Caco-2 (cell line): Measurements from ENCODE around the gene EFTUD2. TPM values are rescaled to one million over a fixed set of nuclear protein-coding genes. Genes with fewer than 3 reads are reported as not detected.

Experiments
- BruUV-seq: library from RNA; stranded (reverse); fragments of 400-500 nt; replicated peaks from 2 replicates; lab custom pipeline; 2021; lab: Mats Ljungman, UMichigan
- CTCF ChIA-PET: fragments of 300-600 bp; sonication (Branson Sonifier 250); formaldehyde crosslinking; loops from one replicate; lab custom pipeline; 2022; ENCODE audit warnings: antibody characterized with exemption; lab: Charles Lee
- POLR2A ChIA-PET: fragments of 300-600 bp; sonication (Branson Sonifier 250); formaldehyde crosslinking; loops from one replicate; lab custom pipeline; 2022; ENCODE audit warnings: antibody characterized with exemption; lab: Charles Lee
- DNase-seq, 2 experiments: peaks; one replicate each; pipeline versions ENCODE4 v3.0.0 to v3.0.0-alpha.2; 2020 to 2022
- H3K27me3 ChIP-seq: replicated peaks from 2 replicates; pipeline ENCODE4 v1.6.0; 2011; ENCODE audit warnings: low read length; ENCODE audit not compliant: control insufficient read depth, insufficient read depth
- H3K36me3 ChIP-seq: 2 replicates; pipeline ENCODE4 v1.5.1; 2011; ENCODE audit warnings: low read length; ENCODE audit not compliant: control insufficient read depth, insufficient read depth
- H3K4me1 ChIP-seq: fragments of 250-450 bp; sonication (Bioruptor Pico); 2 replicates; pipeline ENCODE4 v1.5.1; 2020; ENCODE audit warnings: mild to moderate bottlenecking
- H3K4me3 ChIP-seq: 2 replicates; pipeline ENCODE4 v1.5.1; 2011; ENCODE audit warnings: low read depth, mild to moderate bottlenecking, control low read depth, low read length
- H3K9me3 ChIP-seq: fragments of 250-450 bp; sonication (Bioruptor Pico); 2 replicates; pipeline ENCODE4 v1.5.1; 2020; ENCODE audit warnings: mild to moderate bottlenecking, moderate library complexity
- H3K27ac Mint-ChIP-seq: one replicate; pipeline ENCODE4 v1.8.0; 2022; ENCODE audit warnings: mixed read lengths; ENCODE audit not compliant: unreplicated experiment
- H3K27me3 Mint-ChIP-seq: one replicate; pipeline ENCODE4 v1.8.0; 2022; ENCODE audit warnings: mixed read lengths; ENCODE audit not compliant: insufficient read depth, unreplicated experiment
- H3K36me3 Mint-ChIP-seq: one replicate; pipeline ENCODE4 v1.8.0; 2022; ENCODE audit warnings: mild to moderate bottlenecking, mixed read lengths; ENCODE audit not compliant: insufficient read depth, unreplicated experiment
- H3K4me1 Mint-ChIP-seq: one replicate; pipeline ENCODE4 v1.8.0; 2022; ENCODE audit warnings: low read depth, mixed read lengths; ENCODE audit not compliant: unreplicated experiment
- H3K4me3 Mint-ChIP-seq: one replicate; pipeline ENCODE4 v1.8.0; 2022; ENCODE audit warnings: mild to moderate bottlenecking, moderate library complexity, mixed read lengths; ENCODE audit not compliant: unreplicated experiment
- H3K9me3 Mint-ChIP-seq: one replicate; pipeline ENCODE4 v1.8.0; 2022; ENCODE audit warnings: mixed read lengths; ENCODE audit not compliant: unreplicated experiment
- intact Hi-C: fragments of 100-400 bp; cut with micrococcal nuclease; formaldehyde crosslinking; loops from one replicate; pipeline ENCODE4 v1.10.0; 2022; ENCODE audit not compliant: unreplicated experiment
- total RNA-seq: library from RNA; stranded (reverse); gene quantifications from 2 replicates; pipeline ENCODE4 v1.2.3, GENCODE V29; 2022
- TF ChIP-seq, protein P1 (sequence below), 2 experiments: fragments of 200-600 bp in 1 of 2; IDR thresholded peaks; 1 replicate in 1 of 2; 2 replicates in 1 of 2; pipeline versions ENCODE4 v1.5.1 to v1.8.0; 2011 to 2022; ENCODE audit warnings: antibody characterized with exemption in 1 of 2, control low read depth in 1 of 2, inconsistent platforms in 1 of 2, low read depth in 1 of 2, low read length in 1 of 2, mild to moderate bottlenecking in 1 of 2, moderate library complexity in 1 of 2; ENCODE audit not compliant: insufficient read depth in 1 of 2, severe bottlenecking in 1 of 2, unreplicated experiment in 1 of 2

Gene EFTUD2
- total RNA-seq, 1 experiment from 2014 or later, result 175 TPM

GRCh38 chr17:44848257-44848795, 50.9 kb downstream of the EFTUD2 start:
- Mint-ChIP-seq H3K4me1 (no peaks in the 10 kb centered on the region), H3K9me3 (no peaks in the 10 kb centered on the region), H3K36me3 (peaks cover 33% of the 10 kb centered on the region), H3K4me3 (no peak overlapping the region), H3K27ac (no peak overlapping the region), H3K27me3 (no peaks in the 10 kb centered on the region)
- Histone ChIP-seq H3K27me3 (no peaks in the 10 kb centered on the region), H3K4me3 (no peak overlapping the region), H3K36me3 (no peaks in the 10 kb centered on the region; the same call in 1 of the 2 replicates), H3K9me3 (no peaks in the 10 kb centered on the region), H3K4me1 (no peaks in the 10 kb centered on the region)
- BruUV-seq, result no TSS peak
- intact Hi-C loops, result no loop called here
- TF ChIP-seq, protein P1, sequence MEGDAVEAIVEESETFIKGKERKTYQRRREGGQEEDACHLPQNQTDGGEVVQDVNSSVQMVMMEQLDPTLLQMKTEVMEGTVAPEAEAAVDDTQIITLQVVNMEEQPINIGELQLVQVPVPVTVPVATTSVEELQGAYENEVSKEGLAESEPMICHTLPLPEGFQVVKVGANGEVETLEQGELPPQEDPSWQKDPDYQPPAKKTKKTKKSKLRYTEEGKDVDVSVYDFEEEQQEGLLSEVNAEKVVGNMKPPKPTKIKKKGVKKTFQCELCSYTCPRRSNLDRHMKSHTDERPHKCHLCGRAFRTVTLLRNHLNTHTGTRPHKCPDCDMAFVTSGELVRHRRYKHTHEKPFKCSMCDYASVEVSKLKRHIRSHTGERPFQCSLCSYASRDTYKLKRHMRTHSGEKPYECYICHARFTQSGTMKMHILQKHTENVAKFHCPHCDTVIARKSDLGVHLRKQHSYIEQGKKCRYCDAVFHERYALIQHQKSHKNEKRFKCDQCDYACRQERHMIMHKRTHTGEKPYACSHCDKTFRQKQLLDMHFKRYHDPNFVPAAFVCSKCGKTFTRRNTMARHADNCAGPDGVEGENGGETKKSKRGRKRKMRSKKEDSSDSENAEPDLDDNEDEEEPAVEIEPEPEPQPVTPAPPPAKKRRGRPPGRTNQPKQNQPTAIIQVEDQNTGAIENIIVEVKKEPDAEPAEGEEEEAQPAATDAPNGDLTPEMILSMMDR (IDR thresholded peaks at IDR 0.05; ENCODE audit: insufficient read depth in 1 of 2, low read depth in 1 of 2, low read length in 1 of 2, severe bottlenecking in 1 of 2, unreplicated experiment in 1 of 2), result no peak
- ChIA-PET CTCF (interaction anchor here (0.9 to 1.4 kb wide), 2 partner anchors 70 to 73 kb away, joined by 3 to 6 read pairs; no protein-coding TSS in a partner anchor), POLR2A (no interaction called here)
- DNase-seq, result no peak

DNA sequence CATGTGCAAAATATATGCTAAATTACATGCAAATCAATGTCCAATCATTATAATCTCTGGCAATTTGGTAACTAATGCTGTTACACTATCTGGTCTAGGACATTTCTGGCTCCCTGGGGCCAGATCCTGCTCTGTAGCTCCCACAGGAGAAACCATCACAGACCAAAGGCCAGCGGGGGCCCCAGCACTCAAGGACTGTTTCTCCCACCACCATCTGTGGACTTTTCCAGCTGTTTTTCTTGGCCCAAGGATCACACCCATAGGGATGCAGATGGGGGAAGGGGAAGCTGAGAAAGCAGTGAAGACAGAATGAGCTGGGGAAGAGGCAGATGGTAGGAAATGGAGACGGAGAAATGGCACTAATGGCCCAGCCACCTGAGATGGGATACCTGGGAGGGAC, 51.7 kb downstream of the EFTUD2 start, which contains the start of gene HIGD1B:
Gene HIGD1B, plus strand, starts transcription at position 298 of the 400 bp plus-strand sequence. CDS start 270 bp downstream, outside the sequence.
- peaks cover 29% of the 10 kb centered on the region for H3K36me3 Mint-ChIP-seq
- H3K9me3 ChIP-seq, result no peaks in the 10 kb centered on the region
- H3K36me3 ChIP-seq, result no peaks in the 10 kb centered on the region
- no peak within 1 kb of the TSS for H3K27ac Mint-ChIP-seq
- BruUV-seq, result no TSS peak
- intact Hi-C loops, result no loop called here
- no peak within 1 kb of the TSS for H3K4me3 Mint-ChIP-seq
- TF ChIP-seq, protein P1 (IDR thresholded peaks at IDR 0.05; ENCODE audit: insufficient read depth in 1 of 2, low read depth in 1 of 2, low read length in 1 of 2, severe bottlenecking in 1 of 2, unreplicated experiment in 1 of 2), result no peak
- CTCF ChIA-PET, result interaction anchor here (1.2 to 1.4 kb wide), 2 partner anchors 68 to 72 kb away, joined by 3 to 6 read pairs; no protein-coding TSS in a partner anchor
- H3K9me3 Mint-ChIP-seq, result no peaks in the 10 kb centered on the region
- no peaks in the 10 kb centered on the region for H3K4me1 Mint-ChIP-seq
- H3K27me3 ChIP-seq, result no peaks in the 10 kb centered on the region
- H3K4me1 ChIP-seq, result no peaks in the 10 kb centered on the region
- no peak within 1 kb of the TSS for H3K4me3 ChIP-seq
- H3K27me3 Mint-ChIP-seq, result no peaks in the 10 kb centered on the region
- no peak for DNase-seq
- POLR2A ChIA-PET, result interaction anchor here (0.6 kb wide), 1 partner anchor 9 kb away, joined by 3 read pairs; no protein-coding TSS in a partner anchor

DNA sequence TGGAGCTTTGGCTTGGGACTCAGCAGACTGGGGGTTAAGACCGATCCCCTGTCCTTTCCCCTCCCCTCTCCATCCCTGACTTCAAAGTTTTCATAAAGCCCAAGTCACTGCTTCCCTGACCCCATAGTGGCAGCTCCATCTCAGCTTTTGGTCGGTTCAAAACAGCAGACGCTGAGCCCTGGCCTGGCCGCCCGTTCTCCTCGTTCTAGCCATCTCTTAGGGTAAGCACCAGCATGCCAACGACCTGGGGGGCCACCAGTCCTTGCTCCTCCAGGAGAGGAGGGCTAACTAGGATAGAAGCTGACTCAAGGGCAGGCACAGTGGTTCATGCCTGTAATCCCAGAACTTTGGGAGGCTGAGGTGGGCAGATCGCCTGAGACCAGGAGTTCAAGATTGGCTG, 53.0 kb downstream of the EFTUD2 start:
- BruUV-seq, result TSS peak; percentile 8
- no peak overlapping the region for H3K4me3 Mint-ChIP-seq
- TF ChIP-seq, protein P1 (IDR thresholded peaks at IDR 0.05; ENCODE audit: insufficient read depth in 1 of 2, low read depth in 1 of 2, low read length in 1 of 2, severe bottlenecking in 1 of 2, unreplicated experiment in 1 of 2), result no peak
- H3K27me3 Mint-ChIP-seq, result no peaks in the 10 kb centered on the region
- H3K36me3 Mint-ChIP-seq, result peaks cover 25% of the 10 kb centered on the region
- no peaks in the 10 kb centered on the region for H3K9me3 Mint-ChIP-seq
- POLR2A ChIA-PET, result no interaction called here
- H3K27me3 ChIP-seq, result no peaks in the 10 kb centered on the region
- H3K4me3 ChIP-seq, result no peak overlapping the region
- intact Hi-C loops, result no loop called here
- no peaks in the 10 kb centered on the region for H3K4me1 ChIP-seq
- H3K36me3 ChIP-seq, result no peaks in the 10 kb centered on the region
- no peak overlapping the region for H3K27ac Mint-ChIP-seq
- no peaks in the 10 kb centered on the region for H3K4me1 Mint-ChIP-seq
- no peak for DNase-seq
- no peaks in the 10 kb centered on the region for H3K9me3 ChIP-seq
- CTCF ChIA-PET, result no interaction called here
